WTC11 (cell line): ENCODE data around the gene NEMP1.

Experiments used
- CTCF ChIP-seq: fragments of 200-600 bp; IDR thresholded peaks from 2 replicates; pipeline ENCODE4 v1.8.0; 2022; ENCODE audit warnings: antibody characterized with exemption
- NR2C2 ChIP-seq: sonication (generic); formaldehyde crosslinking; IDR thresholded peaks from 2 replicates; pipeline ENCODE4 v1.8.0; 2022; ENCODE audit warnings: mild to moderate bottlenecking, missing genetic modification reagents
- USF2 ChIP-seq: sonication (generic); formaldehyde crosslinking; IDR thresholded peaks from 2 replicates; pipeline ENCODE4 v1.8.1; 2023; ENCODE audit warnings: mild to moderate bottlenecking, missing genetic modification reagents, moderate library complexity
- TF ChIP-seq, protein P1 (sequence below): sonication (generic); formaldehyde crosslinking; IDR thresholded peaks from 2 replicates; pipeline ENCODE4 v1.8.1; 2022; ENCODE audit warnings: low read depth, missing genetic modification reagents, borderline replicate concordance

- TF ChIP-seq CTCF (no peak), USF2 (CRISPR knock-in tag) (peak; percentile 91), NR2C2 (no peak)
- TF ChIP-seq, protein P1, sequence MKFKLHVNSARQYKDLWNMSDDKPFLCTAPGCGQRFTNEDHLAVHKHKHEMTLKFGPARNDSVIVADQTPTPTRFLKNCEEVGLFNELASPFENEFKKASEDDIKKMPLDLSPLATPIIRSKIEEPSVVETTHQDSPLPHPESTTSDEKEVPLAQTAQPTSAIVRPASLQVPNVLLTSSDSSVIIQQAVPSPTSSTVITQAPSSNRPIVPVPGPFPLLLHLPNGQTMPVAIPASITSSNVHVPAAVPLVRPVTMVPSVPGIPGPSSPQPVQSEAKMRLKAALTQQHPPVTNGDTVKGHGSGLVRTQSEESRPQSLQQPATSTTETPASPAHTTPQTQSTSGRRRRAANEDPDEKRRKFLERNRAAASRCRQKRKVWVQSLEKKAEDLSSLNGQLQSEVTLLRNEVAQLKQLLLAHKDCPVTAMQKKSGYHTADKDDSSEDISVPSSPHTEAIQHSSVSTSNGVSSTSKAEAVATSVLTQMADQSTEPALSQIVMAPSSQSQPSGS (CRISPR knock-in tag): no peak
Observed at GRCh38 chr12:57078519-57079404, at the start of gene NEMP1.
